ENCODE results near the gene ELL.

DNA sequence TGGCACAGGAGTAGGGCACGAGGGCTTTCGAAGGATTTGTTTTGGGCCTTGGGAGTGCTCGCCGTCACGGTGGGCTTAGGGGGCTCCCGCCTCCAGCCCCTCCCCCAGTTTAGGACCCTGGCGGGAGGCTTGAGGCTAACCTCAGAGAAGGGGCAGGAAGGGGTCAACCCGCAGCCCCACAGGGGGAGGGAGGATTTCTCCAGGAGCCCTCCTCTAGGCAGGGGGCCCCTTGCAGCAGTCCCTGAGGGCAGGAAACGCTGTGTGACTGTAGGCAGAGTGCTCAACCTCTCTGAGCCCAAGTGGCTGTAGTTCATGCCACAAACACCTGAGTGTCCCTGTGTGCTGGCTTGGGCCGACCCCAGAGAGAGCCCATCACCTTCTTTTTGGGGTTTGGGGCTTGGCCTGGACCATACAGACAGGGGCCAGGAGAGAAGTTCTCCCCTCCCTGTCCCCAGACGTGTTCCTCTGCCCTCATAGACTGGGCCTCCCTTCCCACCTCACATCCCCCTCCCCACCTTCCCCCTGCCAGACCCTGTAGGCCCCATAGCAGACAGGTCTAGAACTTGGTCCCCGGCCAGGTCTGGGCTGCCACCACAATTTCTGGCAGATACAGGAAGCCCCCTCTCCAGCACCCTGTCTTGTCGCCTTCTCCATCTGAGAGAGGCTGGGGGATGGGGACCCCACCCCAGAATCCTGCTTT lies 92.0 kb downstream of the ELL start:
- TF ChIP-seq, protein P1, sequence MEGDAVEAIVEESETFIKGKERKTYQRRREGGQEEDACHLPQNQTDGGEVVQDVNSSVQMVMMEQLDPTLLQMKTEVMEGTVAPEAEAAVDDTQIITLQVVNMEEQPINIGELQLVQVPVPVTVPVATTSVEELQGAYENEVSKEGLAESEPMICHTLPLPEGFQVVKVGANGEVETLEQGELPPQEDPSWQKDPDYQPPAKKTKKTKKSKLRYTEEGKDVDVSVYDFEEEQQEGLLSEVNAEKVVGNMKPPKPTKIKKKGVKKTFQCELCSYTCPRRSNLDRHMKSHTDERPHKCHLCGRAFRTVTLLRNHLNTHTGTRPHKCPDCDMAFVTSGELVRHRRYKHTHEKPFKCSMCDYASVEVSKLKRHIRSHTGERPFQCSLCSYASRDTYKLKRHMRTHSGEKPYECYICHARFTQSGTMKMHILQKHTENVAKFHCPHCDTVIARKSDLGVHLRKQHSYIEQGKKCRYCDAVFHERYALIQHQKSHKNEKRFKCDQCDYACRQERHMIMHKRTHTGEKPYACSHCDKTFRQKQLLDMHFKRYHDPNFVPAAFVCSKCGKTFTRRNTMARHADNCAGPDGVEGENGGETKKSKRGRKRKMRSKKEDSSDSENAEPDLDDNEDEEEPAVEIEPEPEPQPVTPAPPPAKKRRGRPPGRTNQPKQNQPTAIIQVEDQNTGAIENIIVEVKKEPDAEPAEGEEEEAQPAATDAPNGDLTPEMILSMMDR (IDR thresholded peaks at IDR 0.05; ENCODE audit: extremely low read depth in 1 of 2, insufficient read depth in 1 of 2, low read depth in 1 of 2, low read length in 2 of 2): no peak
- TF ChIP-seq POLR2A (IDR thresholded peaks at IDR 0.05; ENCODE audit: low read depth, low read length): no peak
- no peak for TF ChIP-seq POLR2AphosphoS5 (IDR thresholded peaks at IDR 0.05; ENCODE audit: insufficient read depth, low read depth, low read length)
- no peak for TF ChIP-seq MYC (IDR thresholded peaks at IDR 0.05; ENCODE audit: low read depth, low read length)
- no peak for TF ChIP-seq EZH2 (IDR thresholded peaks at IDR 0.05; ENCODE audit: borderline replicate concordance, low read depth, low read length, severe bottlenecking)
